Middle frontal gyrus (tissue), 1 donor: Measurements from ENCODE around the gene EPHA6.

Experiments
- DNase-seq: peaks from one replicate; pipeline ENCODE4 v3.0.0-alpha.2; 2015; ENCODE audit warnings: low spot score; ENCODE audit errors: extremely low spot score

Gene EPHA6

DNA sequence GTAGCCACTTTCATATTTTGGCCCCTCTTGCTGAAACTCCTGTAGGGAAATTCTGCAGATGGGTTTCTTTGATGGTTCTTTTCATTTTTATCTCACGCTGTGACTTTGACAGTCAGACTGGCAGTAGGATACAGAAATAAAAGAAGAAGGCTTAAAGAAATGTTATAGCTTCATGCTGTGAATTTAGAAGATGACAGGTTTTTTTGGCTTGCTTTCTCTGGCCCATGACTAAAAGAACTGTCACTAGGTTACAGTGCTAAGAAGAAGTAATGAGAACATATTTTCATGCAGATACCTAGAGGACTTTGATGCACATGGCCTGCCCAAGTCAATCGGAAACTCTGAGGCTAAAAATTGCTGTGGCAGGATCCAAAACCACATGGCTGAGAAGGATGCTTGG lies 334.5 kb downstream of the EPHA6 start:
- DNase-seq, result no peak

DNA sequence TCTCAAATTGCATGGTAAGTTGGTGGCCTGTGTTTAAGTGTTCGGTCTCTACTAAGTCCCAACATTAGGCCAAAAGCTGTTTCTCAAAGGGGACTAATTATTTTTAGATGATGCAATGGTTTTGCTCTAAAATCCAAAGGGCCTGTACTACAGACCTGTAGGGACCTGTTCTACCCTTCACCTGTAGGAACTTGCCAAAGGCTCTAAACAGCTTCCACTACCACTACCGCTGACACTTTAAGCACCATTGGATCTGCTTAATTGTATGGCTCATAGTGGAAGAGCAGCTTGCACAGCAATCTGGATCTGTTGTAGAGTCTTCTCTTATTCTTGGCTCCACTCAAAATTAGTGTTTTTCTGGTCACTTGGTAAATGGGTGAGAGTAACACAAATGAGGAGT lies 346.8 kb downstream of the EPHA6 start:
- DNase-seq, result no peak

DNA sequence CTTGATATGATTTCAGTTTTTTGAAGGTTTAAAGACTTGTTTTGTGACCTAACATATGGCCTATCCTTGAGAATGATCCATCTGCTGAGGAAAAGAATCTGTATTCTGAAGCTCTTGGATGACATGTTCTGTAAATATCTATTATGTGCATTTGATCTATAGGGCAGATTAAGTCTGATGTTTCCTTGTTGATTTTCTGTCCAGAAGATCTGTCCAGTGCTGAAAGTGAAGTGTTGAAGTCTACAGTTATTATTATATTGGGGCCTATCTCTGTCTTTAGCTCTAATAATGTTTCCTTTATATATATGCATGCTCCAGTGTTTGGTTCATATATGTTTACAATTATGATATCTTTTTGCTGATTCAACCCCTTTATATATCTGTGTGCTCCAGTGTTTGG lies 362.8 kb downstream of the EPHA6 start:
- DNase-seq, result no peak

DNA sequence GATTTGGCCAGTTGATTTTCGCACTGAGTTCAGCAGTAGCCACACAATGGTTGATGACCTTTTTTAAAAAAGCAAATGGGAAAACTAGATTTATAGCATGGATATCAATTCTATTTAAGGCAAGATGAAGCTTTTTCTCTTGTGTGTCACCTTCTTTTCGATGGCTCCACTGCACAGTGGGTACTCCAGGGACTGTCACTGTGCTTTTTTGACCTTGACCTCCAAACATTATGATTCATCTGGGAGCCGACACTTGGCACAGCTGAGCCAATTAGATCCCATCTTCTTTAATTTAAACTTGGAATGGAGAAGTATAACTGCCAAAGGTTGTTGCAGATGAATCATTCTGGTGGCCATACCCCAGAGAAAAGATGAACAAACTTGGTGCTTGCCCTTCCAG lies 367.3 kb downstream of the EPHA6 start:
- DNase-seq, result no peak

DNA sequence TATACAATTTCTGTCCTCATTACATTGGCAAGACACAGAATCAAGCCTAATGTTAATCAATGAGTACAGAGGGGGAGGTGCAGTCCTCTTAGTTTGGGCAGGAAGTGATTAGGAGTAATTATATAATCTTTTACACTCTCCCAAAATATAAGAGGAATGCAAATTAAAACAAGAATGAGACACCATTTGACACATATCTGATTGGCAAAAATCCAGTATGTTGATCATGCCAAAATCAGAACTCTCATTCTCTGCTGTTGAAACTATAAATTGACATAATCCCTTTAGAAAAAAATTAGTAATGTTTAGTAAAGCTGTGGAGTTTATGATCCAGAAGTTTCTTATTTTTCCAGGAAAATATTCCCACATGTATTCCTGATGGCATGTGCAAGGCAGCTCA lies 373.4 kb downstream of the EPHA6 start:
- DNase-seq, result no peak

DNA sequence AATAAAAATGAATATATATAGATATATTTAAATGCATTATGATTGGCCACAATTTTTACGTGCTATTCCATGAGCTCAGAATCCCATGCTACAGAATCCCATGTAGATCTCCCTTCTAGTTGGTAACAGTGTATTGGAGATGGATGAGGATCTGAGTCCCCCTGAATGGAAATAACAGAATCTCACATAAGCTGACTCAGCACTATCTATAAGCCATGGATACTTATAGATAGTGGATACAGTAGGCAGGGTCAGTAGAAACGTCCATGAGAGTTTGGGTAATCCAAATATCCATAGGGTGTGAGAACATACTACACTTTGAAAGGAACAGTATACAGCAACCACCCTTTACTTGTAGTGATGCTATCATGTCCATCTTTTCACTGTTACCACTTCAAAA lies 375.4 kb downstream of the EPHA6 start:
- DNase-seq, result no peak

DNA sequence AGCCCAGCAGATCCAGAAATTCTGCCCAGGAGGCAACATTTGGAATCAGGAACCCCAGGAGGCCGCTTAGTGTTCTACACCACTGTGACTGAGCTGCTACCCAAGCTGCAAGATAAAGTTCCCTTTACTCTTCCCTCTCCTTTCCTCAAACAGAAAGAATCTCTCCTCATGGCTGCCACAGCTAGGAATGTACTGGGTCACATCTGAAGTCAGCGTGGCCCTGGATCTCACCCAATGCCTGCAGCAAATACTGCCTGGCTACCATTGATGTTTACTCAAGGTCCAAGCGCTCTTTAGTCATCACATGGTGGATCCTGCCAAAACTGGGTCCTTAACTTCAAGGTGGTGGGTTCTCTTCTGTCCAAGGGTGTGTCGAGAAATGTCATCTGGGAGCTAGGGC lies 382.7 kb downstream of the EPHA6 start:
- DNase-seq, result no peak

DNA sequence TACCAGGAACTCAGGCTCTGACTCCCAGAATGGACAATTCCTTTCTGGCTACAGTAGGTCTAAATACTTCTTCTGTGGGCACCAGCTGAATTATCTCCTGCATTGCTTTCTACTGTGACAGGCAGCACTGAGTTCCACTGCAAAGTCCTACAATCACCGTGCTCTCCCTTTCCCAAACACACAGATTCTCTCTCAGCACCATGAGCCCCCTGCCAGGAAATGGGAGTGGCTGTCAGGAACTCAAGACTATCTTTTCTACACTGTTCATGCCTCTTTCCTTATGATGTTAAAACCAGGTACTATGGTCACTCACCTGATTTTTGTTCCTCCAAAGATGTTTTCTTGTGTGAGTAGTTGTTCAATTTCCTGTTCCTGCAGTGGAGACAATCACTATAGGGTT lies 383.4 kb downstream of the EPHA6 start:
- no peak for DNase-seq

DNA sequence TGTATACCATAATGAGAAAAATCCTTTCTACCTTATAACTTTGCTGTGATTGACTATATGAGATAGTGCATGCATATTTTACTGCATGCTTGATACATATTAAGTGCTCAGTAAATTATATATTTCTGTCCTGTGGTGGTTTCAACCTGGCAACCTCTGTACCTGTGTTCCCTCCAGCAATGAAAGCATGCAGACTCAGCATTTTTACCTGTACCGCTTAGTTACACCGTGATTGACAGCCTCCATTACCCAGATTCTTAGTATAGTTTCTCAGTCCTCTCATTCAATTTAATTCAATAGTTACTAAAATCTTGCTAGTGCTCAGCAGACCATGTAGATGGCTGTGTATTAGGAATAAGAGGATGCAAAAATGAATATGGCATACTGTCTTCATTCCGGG lies 386.0 kb downstream of the EPHA6 start:
- no peak for DNase-seq

DNA sequence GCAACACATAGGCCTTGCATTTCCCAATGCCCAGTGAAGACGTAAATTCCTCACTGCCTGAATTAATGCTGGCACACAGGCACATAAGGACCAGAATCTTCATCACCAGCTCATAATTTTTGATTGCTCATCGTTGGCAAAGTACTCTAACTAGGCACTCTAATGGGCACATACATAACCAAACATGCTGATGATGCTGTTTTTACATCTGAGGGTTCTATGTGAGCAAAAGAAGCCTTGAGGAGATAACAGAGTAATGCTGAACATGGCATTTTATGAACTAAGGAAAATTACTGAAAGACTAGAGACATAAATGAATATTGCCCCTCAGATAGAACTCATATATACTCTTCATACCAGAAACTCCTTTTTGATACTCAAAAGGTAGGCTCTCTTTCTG lies 387.4 kb downstream of the EPHA6 start:
- DNase-seq, result no peak

DNA sequence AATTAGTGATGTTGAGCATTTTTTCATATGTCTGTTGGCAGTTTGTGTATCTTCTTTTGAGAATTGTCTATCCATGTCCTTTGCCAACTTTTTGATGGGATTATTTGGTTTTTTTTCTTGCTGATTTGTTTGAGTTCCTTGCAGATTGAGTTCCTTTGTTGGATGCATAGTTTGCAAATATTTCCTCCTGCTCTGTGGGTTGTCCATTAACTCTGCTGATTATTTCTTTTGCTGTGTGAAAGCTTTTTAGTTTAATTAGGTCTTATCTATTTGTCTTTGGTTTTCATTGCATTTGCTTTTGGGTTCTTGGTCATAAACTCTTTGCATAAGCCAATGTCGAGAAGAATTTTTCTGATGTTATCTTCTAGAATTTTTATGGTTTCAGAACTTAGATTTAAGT lies 414.6 kb downstream of the EPHA6 start:
- no peak for DNase-seq

DNA sequence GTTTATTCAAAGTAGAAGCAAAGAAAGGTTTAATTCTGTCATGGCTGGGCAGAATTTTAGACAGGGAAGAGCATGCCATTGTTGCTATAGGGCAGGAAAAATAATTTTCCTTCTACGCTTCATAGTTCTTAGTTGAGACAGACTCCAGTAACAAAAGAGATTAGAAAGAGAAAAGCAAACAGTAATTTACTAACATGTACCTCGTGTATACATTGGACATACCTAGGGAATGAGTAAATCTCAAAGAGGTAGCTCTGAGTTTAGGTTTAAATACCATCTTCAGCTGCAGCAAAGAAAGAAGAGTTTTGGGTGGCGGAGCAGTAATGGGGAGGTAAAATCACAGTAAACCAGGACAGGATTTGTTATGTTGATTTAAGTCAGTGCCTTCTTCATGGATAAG lies 416.1 kb downstream of the EPHA6 start:
- no peak for DNase-seq

DNA sequence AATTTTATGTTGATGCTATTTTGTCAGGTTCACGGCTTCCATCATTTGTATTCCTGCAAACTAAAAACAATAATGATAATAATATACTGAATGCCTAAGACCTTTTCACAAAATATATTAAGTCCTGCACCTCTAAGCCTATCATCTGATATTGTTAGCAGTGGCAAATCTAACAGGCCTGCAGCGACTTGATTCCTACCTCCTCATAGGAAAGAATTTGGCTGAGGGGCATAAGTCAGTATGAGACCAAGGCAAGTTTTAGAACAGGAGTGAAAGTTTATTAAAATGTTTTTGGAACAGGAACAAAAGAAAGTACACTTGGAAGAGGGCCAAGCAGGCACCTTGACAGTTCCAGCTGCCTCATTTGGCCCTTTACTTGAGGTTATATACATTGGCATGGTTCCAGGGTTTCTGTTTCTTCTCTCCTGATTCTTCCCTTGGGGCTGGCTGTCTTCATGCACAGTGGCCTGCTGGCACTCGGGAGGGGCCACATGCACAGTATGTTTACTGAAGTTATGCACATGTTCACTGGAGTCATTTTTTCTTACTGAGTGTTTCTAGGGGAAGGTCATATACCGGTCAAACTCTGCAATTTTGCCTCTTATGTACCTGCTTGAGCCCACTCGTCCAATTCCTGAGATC lies 418.1 kb downstream of the EPHA6 start:
- no peak for DNase-seq

DNA sequence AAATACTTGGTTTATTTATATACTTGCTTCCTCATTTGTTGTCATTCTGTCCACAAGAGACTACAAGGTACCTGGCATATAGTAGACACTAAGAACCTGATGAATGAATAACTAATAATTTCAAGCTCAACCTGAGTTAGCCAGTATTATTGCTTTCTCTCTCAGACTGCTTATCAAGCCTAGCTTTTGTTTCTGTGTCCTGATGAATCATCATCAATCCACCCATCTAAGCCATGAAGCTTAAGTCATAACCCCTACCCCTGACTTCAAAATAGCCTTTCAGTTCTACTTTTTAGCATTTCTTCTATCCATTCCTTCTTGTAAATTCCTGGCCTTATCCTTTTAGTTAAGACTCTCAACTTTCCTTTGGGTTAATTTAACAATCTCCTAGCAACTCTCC lies 420.8 kb downstream of the EPHA6 start:
- no peak for DNase-seq

DNA sequence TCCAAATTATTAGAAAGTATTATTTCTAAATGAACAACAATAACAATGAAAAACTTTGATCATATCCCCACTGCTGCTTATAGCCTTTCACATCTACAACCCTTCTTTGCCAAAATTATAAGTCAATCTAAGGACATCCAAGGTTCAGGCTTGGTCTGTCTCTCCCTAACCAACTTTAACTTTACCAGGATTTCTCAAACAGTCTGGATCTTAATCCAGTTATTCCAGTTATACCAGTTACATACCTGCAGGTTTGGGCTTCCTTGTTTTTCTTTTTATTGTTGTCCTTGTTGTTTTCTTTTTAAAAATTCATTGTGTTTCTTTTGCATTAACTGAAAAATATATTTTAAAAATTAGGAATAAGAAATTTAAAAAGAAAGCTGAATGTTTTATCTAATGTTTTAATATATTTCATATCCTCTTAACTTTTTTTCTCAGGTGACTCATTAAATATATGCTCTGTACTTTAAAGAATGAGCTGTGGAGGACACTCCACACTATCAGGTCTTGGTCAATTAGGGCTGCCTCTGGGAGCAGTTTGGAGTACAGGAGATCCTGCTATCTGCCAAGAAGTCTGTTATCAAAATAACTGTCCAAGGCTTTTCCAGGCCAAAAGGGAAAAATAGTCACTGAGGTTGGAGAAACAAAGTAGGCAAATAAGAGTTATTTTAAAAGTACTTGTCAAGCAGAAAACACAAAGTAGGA lies 421.4 kb downstream of the EPHA6 start:
- DNase-seq, result no peak

DNA sequence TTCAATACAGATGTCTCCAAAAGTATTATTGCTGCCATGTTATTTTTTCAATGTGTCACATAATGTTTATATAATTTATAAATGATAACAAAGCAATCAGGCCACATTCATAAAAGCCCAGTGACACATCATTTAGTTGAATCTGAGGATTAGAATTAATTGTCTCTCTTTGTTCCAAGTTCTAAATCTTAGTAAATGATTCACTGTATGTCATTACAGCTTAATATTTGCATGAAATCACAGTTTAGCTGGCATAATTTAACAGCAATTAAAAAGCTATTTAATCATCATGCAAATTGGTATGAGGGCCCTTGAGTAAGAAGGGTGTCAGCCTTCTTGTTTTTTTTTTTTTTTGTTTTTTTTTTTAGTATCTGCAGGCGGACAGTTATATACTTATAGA lies 427.0 kb downstream of the EPHA6 start:
- DNase-seq, result no peak

DNA sequence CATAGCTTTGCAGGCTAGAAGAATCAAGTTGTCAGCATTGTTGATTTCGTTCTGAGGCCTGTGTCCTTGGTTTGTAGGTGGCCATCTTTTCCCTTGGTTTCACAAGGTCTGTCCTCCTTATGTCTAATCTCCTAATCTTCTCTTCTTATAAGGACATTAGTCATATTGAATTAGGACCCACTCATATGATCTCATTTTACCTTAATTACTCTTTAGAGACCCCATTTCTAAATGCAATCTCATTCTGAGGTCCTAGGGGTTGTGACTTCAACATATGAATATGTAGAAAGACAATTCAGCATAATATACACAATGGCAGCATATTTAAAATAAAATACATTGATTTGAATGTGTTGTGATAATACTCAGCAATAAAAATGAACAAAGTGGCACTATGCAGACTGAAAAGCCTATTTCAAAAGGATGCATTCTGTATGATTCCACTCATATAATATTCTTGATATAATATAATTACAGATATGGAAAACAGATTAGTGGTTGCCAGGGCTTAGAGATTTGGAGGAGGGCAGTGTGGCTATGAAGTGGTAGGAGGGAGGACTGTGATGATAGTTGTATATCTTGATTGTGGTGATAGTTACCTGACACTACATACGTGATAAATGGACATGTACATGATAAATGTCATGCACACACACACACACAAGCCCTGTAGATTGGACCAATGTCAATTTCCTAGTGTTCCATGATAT lies 431.0 kb downstream of the EPHA6 start:
- DNase-seq, result no peak

DNA sequence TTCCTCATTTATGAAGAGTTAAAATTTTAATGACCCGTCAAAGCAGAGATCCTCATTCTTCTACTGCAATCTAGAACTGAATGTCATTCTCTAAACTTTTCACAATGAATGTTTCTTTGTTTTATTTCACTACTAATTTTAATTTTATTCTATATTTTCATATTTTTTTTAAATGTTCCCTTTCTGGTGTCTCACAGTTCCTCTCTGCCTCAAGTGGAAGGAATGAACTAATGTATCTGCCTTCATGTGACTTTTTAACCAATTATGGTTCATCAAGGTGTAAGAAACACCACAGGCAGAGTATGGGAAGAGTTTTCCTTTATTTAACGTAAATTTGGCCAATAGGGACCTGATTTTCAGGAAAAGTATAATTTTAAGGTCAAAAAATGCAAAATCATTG lies 441.7 kb downstream of the EPHA6 start:
- no peak for DNase-seq

DNA sequence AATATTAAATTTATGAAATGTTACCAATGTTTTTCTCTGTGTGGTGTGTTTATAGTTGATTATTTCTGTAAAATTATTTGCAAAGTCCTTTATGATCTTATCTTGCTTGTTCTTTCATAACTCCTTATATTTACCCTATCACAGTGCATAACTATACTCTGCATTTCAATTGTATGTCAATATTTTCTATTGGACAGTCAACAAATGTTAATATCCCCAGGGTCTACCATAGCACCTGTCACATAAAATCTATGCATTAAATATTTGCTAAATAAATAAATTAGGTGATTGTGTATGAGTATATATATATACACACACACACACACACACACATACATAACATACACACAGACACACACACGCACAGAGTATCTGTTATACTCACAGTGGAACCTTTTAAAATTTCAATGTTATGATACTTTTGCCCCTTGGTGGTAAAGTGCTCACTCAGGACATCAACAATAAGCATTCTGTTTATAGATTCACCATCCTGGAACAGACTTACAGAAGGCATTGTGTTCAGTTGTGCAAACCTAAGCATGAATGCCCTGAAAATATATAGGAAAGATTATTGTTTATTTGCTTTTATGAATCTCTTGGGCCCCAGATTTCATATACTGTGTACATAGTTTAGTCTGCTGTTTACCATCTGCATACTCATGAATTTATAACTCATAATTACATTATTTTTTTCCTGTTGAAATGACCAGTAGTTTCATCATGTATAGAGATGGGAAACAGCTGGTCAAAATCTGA lies 443.7 kb downstream of the EPHA6 start:
- DNase-seq, result no peak

DNA sequence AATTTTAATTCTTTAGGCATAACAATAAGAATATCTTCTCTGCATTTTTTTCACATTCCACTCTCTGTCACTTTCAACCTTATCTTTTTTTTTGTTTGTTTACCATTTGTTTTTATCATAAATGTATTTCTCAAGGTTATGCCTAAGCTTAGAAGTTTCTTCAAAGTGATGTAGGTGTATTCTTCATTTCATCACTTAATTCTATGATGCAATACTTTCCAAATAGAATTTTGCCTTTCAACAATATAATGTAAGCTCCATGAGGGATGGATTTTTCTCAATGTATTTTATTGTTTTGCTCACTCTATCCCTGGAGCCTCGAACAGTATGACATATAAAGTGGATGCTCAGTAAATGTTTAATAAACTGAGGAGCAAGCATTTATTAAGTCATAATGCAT lies 444.9 kb downstream of the EPHA6 start:
- no peak for DNase-seq

DNA sequence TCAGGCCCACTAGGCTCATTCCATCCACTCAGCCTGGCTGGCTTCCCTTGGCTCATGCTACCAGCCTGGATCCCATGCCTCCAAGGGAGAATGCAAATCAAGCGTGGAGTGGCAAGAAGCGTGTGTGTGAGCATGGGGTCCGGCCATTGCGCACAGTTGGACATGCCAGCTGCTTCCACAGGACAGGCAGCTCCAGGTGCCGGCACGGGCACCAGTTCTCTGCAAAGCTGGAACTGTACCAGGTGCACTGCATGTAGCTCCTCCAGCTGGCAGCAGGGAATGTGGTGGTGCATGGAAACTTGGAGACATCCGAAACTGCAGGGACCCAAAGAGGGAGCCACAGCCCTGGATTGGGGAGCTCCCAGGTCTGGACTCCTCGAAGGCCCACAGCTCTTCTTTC lies 449.8 kb downstream of the EPHA6 start:
- no peak for DNase-seq
